ENCODE measurements around the gene DEPDC4.
"Not testable (repeated sequence)": the region's sequence is repeated elsewhere in the genome, so short reads cannot be mapped to it uniquely, and the experiment has no call there.

Gene DEPDC4

GRCh38 chr12:100266835-100267602 is at the start of gene DEPDC4, which contains the start of gene SCYL2:
TSS of gene DEPDC4 (minus strand) at chr12:100267079. CDS start at chr12:100267076, 3 bp downstream.
TSS of gene SCYL2 (plus strand) at chr12:100267177. CDS start at chr12:100282971, 15,794 bp downstream.
- peak within 1 kb of the TSS; percentile 99 for H3K4me3 Mint-ChIP-seq
- H3K36me3 Mint-ChIP-seq (ENCODE audit: low read depth): peaks cover 14% of the 10 kb centered on the region
- intact Hi-C loops (cut with micrococcal nuclease): loop anchor here (2.0 to 5.0 kb wide), 3 partner anchors 66 to 305 kb away; partner anchors contain the start of genes ACTR6, BLTP3B and GAS2L3
- peak within 1 kb of the TSS; percentile 96 for H3K27ac Mint-ChIP-seq
- H3K27me3 Mint-ChIP-seq: no peaks in the 10 kb centered on the region
- H3K9me3 Mint-ChIP-seq: no peaks in the 10 kb centered on the region
- H3K4me1 Mint-ChIP-seq (ENCODE audit: low read depth): peaks cover 25% of the 10 kb centered on the region

- peaks cover 56% of the 10 kb centered on the region for H3K36me3 Mint-ChIP-seq (ENCODE audit: low read depth)
- H3K27me3 Mint-ChIP-seq: no peaks in the 10 kb centered on the region
- H3K4me3 Mint-ChIP-seq: no peak overlapping the region
- intact Hi-C loops (cut with micrococcal nuclease): loop anchor here (10.0 kb wide), 1 partner anchor 237 kb away; no protein-coding TSS in a partner anchor
- H3K4me1 Mint-ChIP-seq (ENCODE audit: low read depth): no peaks in the 10 kb centered on the region
- no peak overlapping the region for H3K27ac Mint-ChIP-seq
- peaks cover 7% of the 10 kb centered on the region for H3K9me3 Mint-ChIP-seq
These were observed 44.4 kb upstream of the DEPDC4 start for GRCh38 chr12:100311317-100311716.

DNA sequence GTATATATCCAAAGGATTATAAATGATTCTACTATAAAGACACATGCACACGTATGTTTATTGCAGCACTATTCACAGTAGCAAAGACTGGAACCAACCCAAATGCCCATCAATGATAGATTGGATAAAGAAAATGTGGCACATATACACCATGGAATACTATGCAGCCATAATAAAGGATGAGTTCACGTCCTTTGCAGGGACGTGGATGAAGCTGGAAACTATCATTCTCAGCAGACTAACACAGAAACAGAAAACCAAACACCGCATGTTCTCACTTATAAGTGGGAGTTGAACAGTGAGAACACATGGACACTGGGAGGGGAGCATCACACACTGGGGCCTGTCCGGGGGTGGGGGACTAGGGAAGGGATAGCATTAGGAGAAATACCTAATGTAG is 41.3 kb upstream of the DEPDC4 start:
- Mint-ChIP-seq H3K36me3 (ENCODE audit: low read depth) (peaks cover 63% of the 10 kb centered on the region), H3K9me3 (peaks cover 36% of the 10 kb centered on the region)
- H3K4me1 Mint-ChIP-seq (ENCODE audit: low read depth); H3K27me3 Mint-ChIP-seq; H3K27ac Mint-ChIP-seq; intact Hi-C loops (cut with micrococcal nuclease); H3K4me3 Mint-ChIP-seq: not testable (repeated sequence)

- H3K4me3 Mint-ChIP-seq; H3K4me1 Mint-ChIP-seq (ENCODE audit: low read depth); H3K27ac Mint-ChIP-seq; H3K27me3 Mint-ChIP-seq; intact Hi-C loops (cut with micrococcal nuclease): not testable (repeated sequence)
- Mint-ChIP-seq H3K9me3 (peaks cover 72% of the 10 kb centered on the region), H3K36me3 (ENCODE audit: low read depth) (peaks cover 74% of the 10 kb centered on the region)
These were observed 37.5 kb upstream of the DEPDC4 start for GRCh38 chr12:100304334-100304733.

GRCh38 chr12:100303831-100304230 is 37.0 kb upstream of the DEPDC4 start:
- Mint-ChIP-seq H3K27ac (no peak overlapping the region), H3K4me1 (ENCODE audit: low read depth) (no peaks in the 10 kb centered on the region), H3K36me3 (ENCODE audit: low read depth) (peaks cover 79% of the 10 kb centered on the region), H3K9me3 (peaks cover 73% of the 10 kb centered on the region), H3K4me3 (no peak overlapping the region), H3K27me3 (no peaks in the 10 kb centered on the region)
- intact Hi-C loops (cut with micrococcal nuclease): no loop called here

DNA sequence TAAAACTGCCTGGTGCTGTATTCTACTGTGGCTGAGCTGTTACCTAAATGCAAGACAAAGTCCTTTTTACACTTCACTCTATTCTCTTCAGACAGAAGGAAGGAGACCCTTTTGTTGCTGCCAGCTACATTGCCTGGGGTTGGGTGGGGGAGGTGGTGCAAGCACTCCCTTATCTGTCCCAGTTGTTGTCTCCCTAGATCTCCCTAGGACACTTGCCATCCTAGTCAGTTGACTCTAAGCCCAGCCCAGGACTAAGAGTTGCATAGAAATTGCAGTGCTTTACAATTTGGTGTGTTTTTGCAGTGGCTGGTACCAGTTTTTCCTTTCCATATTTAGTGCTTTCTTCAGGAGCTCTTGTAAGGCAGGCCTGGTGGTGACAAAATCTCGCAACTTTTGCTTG is 35.2 kb upstream of the DEPDC4 start:
- Mint-ChIP-seq H3K4me1 (ENCODE audit: low read depth) (no peaks in the 10 kb centered on the region), H3K9me3 (peaks cover 73% of the 10 kb centered on the region), H3K27me3 (no peaks in the 10 kb centered on the region), H3K4me3 (no peak overlapping the region), H3K36me3 (ENCODE audit: low read depth) (peaks cover 89% of the 10 kb centered on the region), H3K27ac (no peak overlapping the region)
- intact Hi-C loops (cut with micrococcal nuclease): no loop called here

GRCh38 chr12:100295764-100296555 is 29.1 kb upstream of the DEPDC4 start:
- peaks cover 74% of the 10 kb centered on the region for H3K36me3 Mint-ChIP-seq (ENCODE audit: low read depth)
- H3K4me1 Mint-ChIP-seq (ENCODE audit: low read depth): no peaks in the 10 kb centered on the region
- no peak overlapping the region for H3K4me3 Mint-ChIP-seq
- intact Hi-C loops (cut with micrococcal nuclease): no loop called here
- peak overlapping the region; percentile 1 for H3K27ac Mint-ChIP-seq
- H3K9me3 Mint-ChIP-seq: peaks cover 16% of the 10 kb centered on the region
- no peaks in the 10 kb centered on the region for H3K27me3 Mint-ChIP-seq

GRCh38 chr12:100294366-100294765 is 27.5 kb upstream of the DEPDC4 start:
- H3K4me1 Mint-ChIP-seq (ENCODE audit: low read depth); H3K27ac Mint-ChIP-seq; H3K9me3 Mint-ChIP-seq; H3K27me3 Mint-ChIP-seq; H3K4me3 Mint-ChIP-seq; intact Hi-C loops (cut with micrococcal nuclease): not testable (repeated sequence)
- peaks cover 68% of the 10 kb centered on the region for H3K36me3 Mint-ChIP-seq (ENCODE audit: low read depth)

- intact Hi-C loops (cut with micrococcal nuclease): no loop called here
- Mint-ChIP-seq H3K27me3 (no peaks in the 10 kb centered on the region), H3K4me3 (no peak overlapping the region), H3K27ac (no peak overlapping the region), H3K9me3 (no peaks in the 10 kb centered on the region), H3K36me3 (ENCODE audit: low read depth) (peaks cover 60% of the 10 kb centered on the region), H3K4me1 (ENCODE audit: low read depth) (no peaks in the 10 kb centered on the region)
These were observed 26.1 kb upstream of the DEPDC4 start for GRCh38 chr12:100293017-100293416.

DNA sequence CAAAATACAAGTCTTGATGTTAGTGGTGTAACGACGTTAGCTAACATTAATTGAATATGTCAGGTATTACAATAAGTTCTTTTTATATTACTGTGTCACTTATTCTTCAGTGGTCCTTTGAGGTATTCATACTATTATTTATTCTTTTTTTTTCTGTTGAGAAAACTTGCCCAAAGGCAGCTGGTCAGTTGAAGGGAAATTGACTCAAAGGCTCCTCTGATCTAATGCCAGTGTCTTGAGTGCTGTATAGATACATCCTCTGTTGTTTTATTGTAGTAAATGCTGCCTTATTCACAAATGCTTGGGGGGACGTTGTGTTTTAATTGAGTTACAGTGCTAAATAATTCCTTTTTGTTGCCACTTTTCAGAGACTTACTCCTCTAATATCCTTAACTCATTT is 23.1 kb upstream of the DEPDC4 start:
- Mint-ChIP-seq H3K4me1 (ENCODE audit: low read depth) (no peaks in the 10 kb centered on the region), H3K27me3 (no peaks in the 10 kb centered on the region), H3K4me3 (no peak overlapping the region), H3K36me3 (ENCODE audit: low read depth) (peaks cover 47% of the 10 kb centered on the region), H3K9me3 (no peaks in the 10 kb centered on the region), H3K27ac (no peak overlapping the region)
- intact Hi-C loops (cut with micrococcal nuclease): no loop called here

DNA sequence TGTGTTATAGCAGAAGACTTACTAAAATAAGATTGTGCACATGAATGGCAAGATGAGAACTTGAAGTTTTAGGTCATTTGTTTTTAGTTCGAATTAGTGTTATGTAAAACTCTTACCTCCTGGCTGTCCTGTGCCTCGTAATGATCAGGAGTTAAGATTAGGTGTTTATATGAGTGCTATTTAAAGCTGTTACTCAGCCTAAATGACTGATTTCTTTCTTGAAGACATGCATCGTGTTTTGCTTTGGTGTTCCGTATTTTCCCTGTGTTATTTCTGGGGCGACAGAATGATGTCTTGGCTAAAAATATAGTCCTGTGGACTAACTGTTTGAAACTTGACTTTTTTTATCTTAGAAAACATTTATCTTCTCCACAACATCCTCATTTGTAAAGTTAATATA is 22.2 kb upstream of the DEPDC4 start:
- no peaks in the 10 kb centered on the region for H3K27me3 Mint-ChIP-seq
- H3K4me1 Mint-ChIP-seq (ENCODE audit: low read depth): no peaks in the 10 kb centered on the region
- H3K4me3 Mint-ChIP-seq: no peak overlapping the region
- peaks cover 53% of the 10 kb centered on the region for H3K36me3 Mint-ChIP-seq (ENCODE audit: low read depth)
- intact Hi-C loops (cut with micrococcal nuclease): no loop called here
- H3K9me3 Mint-ChIP-seq: no peaks in the 10 kb centered on the region
- no peak overlapping the region for H3K27ac Mint-ChIP-seq

DNA sequence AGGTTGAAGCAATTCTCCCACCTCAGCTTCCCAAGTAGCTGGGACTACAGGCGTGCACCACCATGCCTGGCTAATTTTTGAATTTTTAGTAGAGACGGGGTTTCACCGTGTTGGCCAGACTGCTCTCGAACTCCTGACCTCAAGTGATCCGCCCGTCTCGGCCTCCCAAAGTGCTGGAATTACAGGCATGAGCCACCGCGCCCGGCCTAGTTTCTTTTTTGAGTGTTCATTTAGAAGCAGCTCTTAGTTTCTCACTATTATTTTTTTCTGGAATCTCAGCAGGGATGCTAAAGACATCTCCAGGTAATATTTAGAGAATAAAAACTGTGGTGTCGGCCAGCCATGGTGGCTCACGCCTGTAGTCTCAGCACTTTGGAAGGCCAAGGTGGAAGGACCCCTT is 17.7 kb upstream of the DEPDC4 start:
- H3K4me3 Mint-ChIP-seq; H3K27ac Mint-ChIP-seq; H3K27me3 Mint-ChIP-seq; H3K9me3 Mint-ChIP-seq; H3K4me1 Mint-ChIP-seq (ENCODE audit: low read depth); intact Hi-C loops (cut with micrococcal nuclease): not testable (repeated sequence)
- H3K36me3 Mint-ChIP-seq (ENCODE audit: low read depth): peaks cover 38% of the 10 kb centered on the region

DNA sequence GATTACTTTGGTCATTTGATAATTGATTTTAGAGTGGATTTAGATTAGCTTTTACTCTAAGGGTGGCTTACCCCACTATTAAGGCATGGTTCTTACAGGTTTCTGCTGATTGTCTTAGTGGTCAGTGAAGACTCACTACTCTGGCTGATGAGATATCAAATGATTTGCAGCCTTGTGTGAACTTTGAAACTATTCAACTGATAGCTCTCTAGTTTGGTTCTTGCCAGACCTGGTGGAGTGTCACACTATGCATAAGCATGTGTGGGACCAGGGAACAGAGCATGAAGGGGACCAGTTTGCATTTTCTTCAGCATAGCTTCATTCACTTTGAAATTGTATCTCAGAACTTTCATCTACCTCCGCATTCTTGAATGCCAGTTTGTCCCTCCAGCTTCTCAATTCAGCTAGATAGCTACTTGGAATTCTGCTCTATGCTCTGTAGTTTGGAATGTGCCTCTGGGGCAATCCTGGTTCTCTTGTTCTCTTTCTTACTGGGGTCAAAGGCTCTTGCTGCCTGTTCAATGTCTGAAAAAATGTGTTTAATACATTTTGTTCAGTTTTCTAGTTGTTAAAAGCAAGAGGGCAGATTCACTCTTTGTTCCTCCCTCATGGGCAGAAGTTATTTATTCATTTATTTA is 12.8 kb upstream of the DEPDC4 start:
- no peaks in the 10 kb centered on the region for H3K9me3 Mint-ChIP-seq
- H3K4me3 Mint-ChIP-seq: no peak overlapping the region
- peaks cover 28% of the 10 kb centered on the region for H3K36me3 Mint-ChIP-seq (ENCODE audit: low read depth)
- H3K4me1 Mint-ChIP-seq (ENCODE audit: low read depth): peaks cover 19% of the 10 kb centered on the region
- intact Hi-C loops (cut with micrococcal nuclease): no loop called here
- no peaks in the 10 kb centered on the region for H3K27me3 Mint-ChIP-seq
- H3K27ac Mint-ChIP-seq: no peak overlapping the region

GRCh38 chr12:100279159-100279558 is 12.3 kb upstream of the DEPDC4 start:
- peaks cover 19% of the 10 kb centered on the region for H3K4me1 Mint-ChIP-seq (ENCODE audit: low read depth)
- H3K4me3 Mint-ChIP-seq: no peak overlapping the region
- peaks cover 22% of the 10 kb centered on the region for H3K36me3 Mint-ChIP-seq (ENCODE audit: low read depth)
- intact Hi-C loops (cut with micrococcal nuclease): no loop called here
- H3K27me3 Mint-ChIP-seq: no peaks in the 10 kb centered on the region
- H3K9me3 Mint-ChIP-seq: no peaks in the 10 kb centered on the region
- H3K27ac Mint-ChIP-seq: no peak overlapping the region

Data from dendritic cell treated with granulocyte-macrophage colony-stimulating factor and Interleukin-4, amounts not matched to agents 40 ng/mL and 50 ng/mL, for 4 days (primary cell).